Stomach (tissue), 4 donors: ENCODE results near the gene GRHL1.

Experiments used
- EP300 ChIP-seq: sonication (generic); formaldehyde crosslinking; IDR thresholded peaks from one replicate; pipeline ENCODE4 v1.6.1; 2017; ENCODE audit warnings: antibody characterized with exemption
- POLR2A ChIP-seq, 4 donors: fragments of 450-650 bp; IDR thresholded peaks; one replicate each; pipeline ENCODE4 v1.6.1; 2016; ENCODE audit warnings: antibody characterized with exemption in 4 of 4, control low read depth in 2 of 4, mild to moderate bottlenecking in 1 of 4, moderate library complexity in 1 of 4
- POLR2AphosphoS5 ChIP-seq, 3 donors: sonication (generic); formaldehyde crosslinking; IDR thresholded peaks; one replicate each; pipeline ENCODE4 v1.6.1; 2016; ENCODE audit warnings: antibody characterized with exemption in 3 of 3
- TF ChIP-seq, protein P1 (sequence below), 7 experiments: fragments of 450-650 bp in 4 of 7; fragments of 200-600 bp in 3 of 7; sonication (generic) in 3 of 7; IDR thresholded peaks; one replicate each; pipeline ENCODE4 v1.5.1; 2016 to 2019; ENCODE audit warnings: antibody characterized with exemption in 7 of 7, control low read depth in 2 of 7, mild to moderate bottlenecking in 1 of 7

DNA sequence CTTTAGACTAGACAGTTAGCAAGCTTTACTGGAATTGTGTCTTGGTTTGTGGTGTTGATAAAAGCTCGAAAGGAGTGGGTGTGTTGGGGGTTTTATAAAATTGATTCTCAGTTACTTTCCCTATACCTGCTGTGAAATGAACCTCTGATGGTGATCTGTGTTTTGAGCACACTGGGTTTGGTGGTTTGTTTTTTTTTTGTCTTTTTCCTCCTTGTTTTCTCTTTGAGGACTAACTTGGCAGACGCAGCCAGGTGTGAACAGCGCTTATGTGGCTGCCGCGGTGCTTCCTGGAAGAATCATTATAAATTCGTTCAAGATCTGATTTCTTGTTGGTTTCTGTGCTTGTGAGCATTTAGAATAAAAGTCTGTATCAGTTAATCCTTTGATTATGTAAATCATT is 28.5 kb downstream of the GRHL1 start:
- TF ChIP-seq, protein P1, sequence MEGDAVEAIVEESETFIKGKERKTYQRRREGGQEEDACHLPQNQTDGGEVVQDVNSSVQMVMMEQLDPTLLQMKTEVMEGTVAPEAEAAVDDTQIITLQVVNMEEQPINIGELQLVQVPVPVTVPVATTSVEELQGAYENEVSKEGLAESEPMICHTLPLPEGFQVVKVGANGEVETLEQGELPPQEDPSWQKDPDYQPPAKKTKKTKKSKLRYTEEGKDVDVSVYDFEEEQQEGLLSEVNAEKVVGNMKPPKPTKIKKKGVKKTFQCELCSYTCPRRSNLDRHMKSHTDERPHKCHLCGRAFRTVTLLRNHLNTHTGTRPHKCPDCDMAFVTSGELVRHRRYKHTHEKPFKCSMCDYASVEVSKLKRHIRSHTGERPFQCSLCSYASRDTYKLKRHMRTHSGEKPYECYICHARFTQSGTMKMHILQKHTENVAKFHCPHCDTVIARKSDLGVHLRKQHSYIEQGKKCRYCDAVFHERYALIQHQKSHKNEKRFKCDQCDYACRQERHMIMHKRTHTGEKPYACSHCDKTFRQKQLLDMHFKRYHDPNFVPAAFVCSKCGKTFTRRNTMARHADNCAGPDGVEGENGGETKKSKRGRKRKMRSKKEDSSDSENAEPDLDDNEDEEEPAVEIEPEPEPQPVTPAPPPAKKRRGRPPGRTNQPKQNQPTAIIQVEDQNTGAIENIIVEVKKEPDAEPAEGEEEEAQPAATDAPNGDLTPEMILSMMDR (IDR thresholded peaks at IDR 0.05), result no peak
- TF ChIP-seq POLR2AphosphoS5 (IDR thresholded peaks at IDR 0.05) (no peak), POLR2A (IDR thresholded peaks at IDR 0.05) (no peak), EP300 (no peak)
